IgD-negative memory B cell (primary cell): Measurements from ENCODE around the gene SP140. TPM values are rescaled to one million over a fixed set of nuclear protein-coding genes. Genes with fewer than 3 reads are reported as not detected.

Experiments used
- H3K27ac Mint-ChIP-seq, 3 donors: one replicate each; pipeline ENCODE4 v1.8.0; 2020 to 2022; ENCODE audit warnings: mild to moderate bottlenecking in 3 of 3, mixed read lengths in 3 of 3, moderate library complexity in 1 of 3
- H3K27me3 Mint-ChIP-seq: one replicate; pipeline ENCODE4 v1.8.0; 2021; ENCODE audit warnings: mixed read lengths
- H3K36me3 Mint-ChIP-seq: one replicate; pipeline ENCODE4 v1.8.0; 2020; ENCODE audit warnings: mild to moderate bottlenecking, mixed read lengths
- H3K4me1 Mint-ChIP-seq, 3 donors: one replicate each; pipeline ENCODE4 v1.8.0; 2020 to 2022; ENCODE audit warnings: mixed read lengths in 3 of 3, mild to moderate bottlenecking in 1 of 3
- H3K4me3 Mint-ChIP-seq, 4 donors: one replicate each; pipeline ENCODE4 v1.8.0; 2020 to 2022; ENCODE audit warnings: mild to moderate bottlenecking in 4 of 4, mixed read lengths in 4 of 4, moderate library complexity in 3 of 4
- H3K9me3 Mint-ChIP-seq, 3 donors: one replicate each; pipeline ENCODE4 v1.8.0; 2020 to 2021; ENCODE audit warnings: mixed read lengths in 3 of 3, mild to moderate bottlenecking in 1 of 3
- polyA plus RNA-seq: library from polyadenylated mRNA; unstranded; fragments of 300-500 nt; fragmentation: Illumina TruSeq; gene quantifications from one replicate; pipeline ENCODE4 v1.2.3, GENCODE V29; 2021

The SP140 gene
- polyA plus RNA-seq: 130 TPM

- H3K27ac Mint-ChIP-seq: peak within 1 kb of the TSS; percentile 81 to 97 (median 97)
These were observed at the start of gene SP140 for GRCh38 chr2:230225486-230225885. Gene SP140 (plus strand): TSS chr2:230225736. CDS start chr2:230225845, 109 bp downstream.

GRCh38 chr2:230176996-230177395, 48.5 kb upstream of the SP140 start:
- H3K4me3 Mint-ChIP-seq: no peak overlapping the region
- peaks cover 8% of the 10 kb centered on the region for H3K36me3 Mint-ChIP-seq

More at GRCh38 chr2:230225486-230225885, at the start of gene SP140:
- Mint-ChIP-seq H3K36me3 (peaks cover 12% of the 10 kb centered on the region), H3K4me3 (peak within 1 kb of the TSS; percentile 84 to 99 (median 95)), H3K27me3 (no peaks in the 10 kb centered on the region), H3K4me1 (peaks cover 21 to 60% (median 59%) of the 10 kb centered on the region in 3 donors), H3K9me3 (peaks cover 0 to 7% (median 2%) of the 10 kb centered on the region in 3 donors)

GRCh38 chr2:230178546-230179485, 46.7 kb upstream of the SP140 start:
- H3K36me3 Mint-ChIP-seq: peaks cover 8% of the 10 kb centered on the region
- no peaks in the 10 kb centered on the region for H3K27me3 Mint-ChIP-seq
- peak overlapping the region in 1 of 3 donors; percentile 53 for H3K27ac Mint-ChIP-seq

More at GRCh38 chr2:230176996-230177395, 48.5 kb upstream of the SP140 start:
- no peaks in the 10 kb centered on the region for H3K27me3 Mint-ChIP-seq
- H3K4me1 Mint-ChIP-seq: peaks cover 0 to 1% (median 0%) of the 10 kb centered on the region in 3 donors
- H3K27ac Mint-ChIP-seq: peak overlapping the region in 1 of 3 donors; percentile 18
- H3K9me3 Mint-ChIP-seq: no peaks in the 10 kb centered on the region

GRCh38 chr2:230179907-230180306, 45.6 kb upstream of the SP140 start:
- H3K36me3 Mint-ChIP-seq: peaks cover 8% of the 10 kb centered on the region
- H3K27ac Mint-ChIP-seq: no peak overlapping the region
- peaks cover 0 to 1% (median 0%) of the 10 kb centered on the region in 3 donors for H3K4me1 Mint-ChIP-seq
- H3K4me3 Mint-ChIP-seq: no peak overlapping the region
- H3K27me3 Mint-ChIP-seq: no peaks in the 10 kb centered on the region
- no peaks in the 10 kb centered on the region for H3K9me3 Mint-ChIP-seq

More at GRCh38 chr2:230178546-230179485, 46.7 kb upstream of the SP140 start:
- Mint-ChIP-seq H3K4me1 (peaks cover 0 to 1% (median 0%) of the 10 kb centered on the region in 3 donors), H3K4me3 (no peak overlapping the region), H3K9me3 (no peaks in the 10 kb centered on the region)

GRCh38 chr2:230181195-230181594, 44.3 kb upstream of the SP140 start:
- Mint-ChIP-seq H3K27me3 (no peaks in the 10 kb centered on the region), H3K9me3 (no peaks in the 10 kb centered on the region), H3K4me1 (peaks cover 0 to 1% (median 0%) of the 10 kb centered on the region in 3 donors), H3K4me3 (no peak overlapping the region), H3K27ac (no peak overlapping the region), H3K36me3 (peaks cover 5% of the 10 kb centered on the region)

GRCh38 chr2:230184727-230185578, 40.6 kb upstream of the SP140 start:
- Mint-ChIP-seq H3K9me3 (no peaks in the 10 kb centered on the region), H3K4me3 (no peak overlapping the region), H3K27me3 (no peaks in the 10 kb centered on the region), H3K27ac (no peak overlapping the region), H3K4me1 (peaks cover 0 to 3% (median 1%) of the 10 kb centered on the region in 3 donors), H3K36me3 (peaks cover 9% of the 10 kb centered on the region)

GRCh38 chr2:230202430-230203109, 23.0 kb upstream of the SP140 start:
- no peaks in the 10 kb centered on the region for H3K9me3 Mint-ChIP-seq
- peaks cover 17% of the 10 kb centered on the region for H3K36me3 Mint-ChIP-seq
- H3K4me3 Mint-ChIP-seq: peak overlapping the region; percentile 60 to 90 (median 81)
- peaks cover 37 to 41% (median 39%) of the 10 kb centered on the region in 3 donors for H3K4me1 Mint-ChIP-seq
- peak overlapping the region; percentile 67 to 95 (median 89) for H3K27ac Mint-ChIP-seq
- H3K27me3 Mint-ChIP-seq: no peaks in the 10 kb centered on the region

- Mint-ChIP-seq H3K4me1 (peaks cover 37 to 41% (median 39%) of the 10 kb centered on the region in 3 donors), H3K27ac (peak overlapping the region; percentile 67 to 95 (median 89)), H3K9me3 (no peaks in the 10 kb centered on the region), H3K36me3 (peaks cover 13% of the 10 kb centered on the region), H3K4me3 (peak overlapping the region; percentile 60 to 90 (median 81)), H3K27me3 (no peaks in the 10 kb centered on the region)
These were observed 22.3 kb upstream of the SP140 start for GRCh38 chr2:230203110-230203676.

- Mint-ChIP-seq H3K27me3 (no peaks in the 10 kb centered on the region), H3K36me3 (peaks cover 13% of the 10 kb centered on the region), H3K4me3 (peak overlapping the region; percentile 44 to 88 (median 74)), H3K27ac (peak overlapping the region; percentile 89 to 93 (median 89)), H3K9me3 (no peaks in the 10 kb centered on the region), H3K4me1 (peaks cover 37 to 41% (median 39%) of the 10 kb centered on the region in 3 donors)
These were observed 20.5 kb upstream of the SP140 start for GRCh38 chr2:230205034-230205433.

GRCh38 chr2:230205721-230206120, 19.8 kb upstream of the SP140 start:
- H3K36me3 Mint-ChIP-seq: peaks cover 13% of the 10 kb centered on the region
- H3K4me1 Mint-ChIP-seq: peaks cover 37 to 41% (median 39%) of the 10 kb centered on the region in 3 donors
- H3K27me3 Mint-ChIP-seq: no peaks in the 10 kb centered on the region
- H3K9me3 Mint-ChIP-seq: no peaks in the 10 kb centered on the region
- H3K27ac Mint-ChIP-seq: peak overlapping the region; percentile 89 to 93 (median 89)
- peak overlapping the region in 3 of 4 donors; percentile 44 to 88 (median 62) for H3K4me3 Mint-ChIP-seq

- Mint-ChIP-seq H3K36me3 (peaks cover 12% of the 10 kb centered on the region), H3K9me3 (no peaks in the 10 kb centered on the region), H3K27ac (no peak overlapping the region), H3K27me3 (no peaks in the 10 kb centered on the region), H3K4me3 (no peak overlapping the region), H3K4me1 (peaks cover 26 to 36% (median 30%) of the 10 kb centered on the region in 3 donors)
These were observed 17.0 kb upstream of the SP140 start for GRCh38 chr2:230208576-230208975.

GRCh38 chr2:230209422-230210051, 16.0 kb upstream of the SP140 start:
- no peak overlapping the region for H3K4me3 Mint-ChIP-seq
- peaks cover 24 to 34% (median 24%) of the 10 kb centered on the region in 3 donors for H3K4me1 Mint-ChIP-seq
- no peak overlapping the region for H3K27ac Mint-ChIP-seq
- no peaks in the 10 kb centered on the region for H3K9me3 Mint-ChIP-seq
- no peaks in the 10 kb centered on the region for H3K27me3 Mint-ChIP-seq
- peaks cover 13% of the 10 kb centered on the region for H3K36me3 Mint-ChIP-seq

- Mint-ChIP-seq H3K9me3 (no peaks in the 10 kb centered on the region), H3K4me1 (peaks cover 35 to 54% (median 38%) of the 10 kb centered on the region in 3 donors), H3K36me3 (peaks cover 16% of the 10 kb centered on the region), H3K4me3 (peak overlapping the region in 2 of 4 donors; percentile 53 to 99), H3K27me3 (no peaks in the 10 kb centered on the region), H3K27ac (peak overlapping the region in 1 of 3 donors; percentile 39)
These were observed 9.0 kb upstream of the SP140 start for GRCh38 chr2:230216489-230216888.
